GM10266 (cell line): ENCODE measurements around the gene CCDC14.

Source experiments
- DNase-seq: peaks from one replicate; pipeline ENCODE4 v3.0.0; 2012; ENCODE audit errors: extremely low spot score
- CTCF ChIP-seq: IDR thresholded peaks from 2 replicates; pipeline ENCODE4 v1.5.1; 2012; ENCODE audit warnings: mild to moderate bottlenecking, low read depth; ENCODE audit not compliant: control insufficient read depth, insufficient read depth; ENCODE audit errors: missing control alignments

CCDC14 gene

GRCh38 chr3:123941542-123941941 lies 19.5 kb downstream of the CCDC14 start:
- DNase-seq, result no peak
- TF ChIP-seq CTCF, result no peak

GRCh38 chr3:123941121-123941520 lies 19.9 kb downstream of the CCDC14 start:
- no peak for DNase-seq
- TF ChIP-seq CTCF, result no peak

- DNase-seq, result no peak
- no peak for TF ChIP-seq CTCF
These were observed 21.3 kb downstream of the CCDC14 start for GRCh38 chr3:123939706-123940105.

GRCh38 chr3:123936400-123936799 lies 24.6 kb downstream of the CCDC14 start:
- no peak for DNase-seq
- TF ChIP-seq CTCF, result no peak

- TF ChIP-seq CTCF, result no peak
- DNase-seq, result no peak
These were observed 25.2 kb downstream of the CCDC14 start for GRCh38 chr3:123935830-123936229.

GRCh38 chr3:123934250-123934649 lies 26.8 kb downstream of the CCDC14 start:
- TF ChIP-seq CTCF, result no peak
- DNase-seq, result no peak

- no peak for DNase-seq
- TF ChIP-seq CTCF, result no peak
These were observed 30.6 kb downstream of the CCDC14 start for GRCh38 chr3:123930445-123930844.
